Measurements from ENCODE around the gene ING2.

DNA sequence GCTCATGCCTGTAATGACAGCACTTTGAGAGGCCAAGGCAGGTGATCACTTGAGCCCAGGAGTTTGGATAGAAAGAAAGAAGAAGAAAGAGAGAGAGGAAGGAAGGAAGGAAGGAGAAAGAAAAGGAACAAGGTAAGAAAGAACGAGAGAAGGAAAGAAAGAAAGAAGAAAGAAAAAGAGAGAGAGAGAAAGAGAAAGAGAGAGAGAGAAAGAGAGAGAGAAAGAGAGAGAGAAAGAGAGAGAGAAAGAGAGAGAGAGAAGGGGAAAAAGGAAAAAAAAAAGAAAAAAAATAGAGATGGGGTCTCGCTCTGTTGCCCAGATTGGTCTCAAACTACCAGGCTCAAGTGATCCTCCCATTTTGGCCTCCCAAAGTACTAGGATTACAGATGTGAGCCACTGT is 22.5 kb downstream of the ING2 start:
- TF ChIP-seq, protein P1, sequence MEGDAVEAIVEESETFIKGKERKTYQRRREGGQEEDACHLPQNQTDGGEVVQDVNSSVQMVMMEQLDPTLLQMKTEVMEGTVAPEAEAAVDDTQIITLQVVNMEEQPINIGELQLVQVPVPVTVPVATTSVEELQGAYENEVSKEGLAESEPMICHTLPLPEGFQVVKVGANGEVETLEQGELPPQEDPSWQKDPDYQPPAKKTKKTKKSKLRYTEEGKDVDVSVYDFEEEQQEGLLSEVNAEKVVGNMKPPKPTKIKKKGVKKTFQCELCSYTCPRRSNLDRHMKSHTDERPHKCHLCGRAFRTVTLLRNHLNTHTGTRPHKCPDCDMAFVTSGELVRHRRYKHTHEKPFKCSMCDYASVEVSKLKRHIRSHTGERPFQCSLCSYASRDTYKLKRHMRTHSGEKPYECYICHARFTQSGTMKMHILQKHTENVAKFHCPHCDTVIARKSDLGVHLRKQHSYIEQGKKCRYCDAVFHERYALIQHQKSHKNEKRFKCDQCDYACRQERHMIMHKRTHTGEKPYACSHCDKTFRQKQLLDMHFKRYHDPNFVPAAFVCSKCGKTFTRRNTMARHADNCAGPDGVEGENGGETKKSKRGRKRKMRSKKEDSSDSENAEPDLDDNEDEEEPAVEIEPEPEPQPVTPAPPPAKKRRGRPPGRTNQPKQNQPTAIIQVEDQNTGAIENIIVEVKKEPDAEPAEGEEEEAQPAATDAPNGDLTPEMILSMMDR (IDR thresholded peaks at IDR 0.05; ENCODE audit: low read depth, low read length) = no peak
- no peak for TF ChIP-seq EZH2phosphoT487 (IDR thresholded peaks at IDR 0.05; ENCODE audit: low read depth)

All from OCI-LY3 (cell line).